ENCODE data around the gene LIPG.

DNA sequence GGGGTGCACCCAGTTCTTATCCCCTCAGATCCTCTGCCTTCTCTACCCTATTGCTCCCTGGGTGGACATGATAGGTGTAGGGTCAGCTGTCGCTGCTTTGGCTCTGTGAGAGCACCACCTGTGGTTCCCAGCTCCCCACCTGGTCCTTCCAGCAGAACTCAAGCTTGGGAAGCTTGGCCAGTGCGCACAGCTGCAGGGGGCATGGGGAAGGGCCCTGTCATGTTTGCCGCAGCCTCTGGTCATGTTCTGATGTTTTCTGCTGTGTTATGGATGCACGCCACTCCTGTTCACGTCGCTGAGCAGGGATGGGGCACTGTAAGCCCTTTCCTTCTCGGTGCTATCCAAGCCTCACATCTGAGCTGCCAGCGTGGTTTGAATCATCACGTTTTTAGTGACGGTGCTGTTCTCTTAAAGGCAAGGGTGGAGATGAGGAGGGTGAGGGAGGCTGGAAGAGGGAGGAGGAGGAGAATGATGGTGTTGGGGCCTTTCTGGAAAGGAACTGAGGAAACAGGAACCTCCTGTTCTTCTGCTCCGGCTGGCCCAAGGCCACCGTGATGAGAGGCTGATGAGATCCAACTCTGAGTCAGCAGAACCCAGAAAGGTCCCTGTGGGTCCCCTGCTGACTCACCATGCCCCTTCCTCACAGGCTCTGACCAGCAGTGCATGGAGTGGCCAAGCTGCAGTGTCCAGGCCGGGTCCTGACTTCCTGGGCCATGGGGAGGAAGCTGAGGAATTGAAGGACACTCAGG, 78.0 kb downstream of the LIPG start:
- TF ChIP-seq ARNTL (CRISPR knock-in tag; IDR thresholded peaks at IDR 0.05; ENCODE audit: borderline replicate concordance, low read depth) = no peak
- TF ChIP-seq TOX (CRISPR knock-in tag; IDR thresholded peaks at IDR 0.05; ENCODE audit: borderline replicate concordance) = no peak
- TF ChIP-seq, protein P1, sequence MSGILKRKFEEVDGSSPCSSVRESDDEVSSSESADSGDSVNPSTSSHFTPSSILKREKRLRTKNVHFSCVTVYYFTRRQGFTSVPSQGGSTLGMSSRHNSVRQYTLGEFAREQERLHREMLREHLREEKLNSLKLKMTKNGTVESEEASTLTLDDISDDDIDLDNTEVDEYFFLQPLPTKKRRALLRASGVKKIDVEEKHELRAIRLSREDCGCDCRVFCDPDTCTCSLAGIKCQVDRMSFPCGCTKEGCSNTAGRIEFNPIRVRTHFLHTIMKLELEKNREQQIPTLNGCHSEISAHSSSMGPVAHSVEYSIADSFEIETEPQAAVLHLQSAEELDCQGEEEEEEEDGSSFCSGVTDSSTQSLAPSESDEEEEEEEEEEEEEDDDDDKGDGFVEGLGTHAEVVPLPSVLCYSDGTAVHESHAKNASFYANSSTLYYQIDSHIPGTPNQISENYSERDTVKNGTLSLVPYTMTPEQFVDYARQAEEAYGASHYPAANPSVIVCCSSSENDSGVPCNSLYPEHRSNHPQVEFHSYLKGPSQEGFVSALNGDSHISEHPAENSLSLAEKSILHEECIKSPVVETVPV (CRISPR knock-in tag; IDR thresholded peaks at IDR 0.05) = no peak
- TF ChIP-seq ZNF70 (CRISPR knock-in tag; IDR thresholded peaks at IDR 0.05) = no peak
- TF ChIP-seq GLIS3 (CRISPR knock-in tag; IDR thresholded peaks at IDR 0.05) = no peak
- no peak for TF ChIP-seq ZFP30 (CRISPR knock-in tag; IDR thresholded peaks at IDR 0.05)
- TF ChIP-seq RARB (CRISPR knock-in tag; IDR thresholded peaks at IDR 0.05) = no peak
- no peak for TF ChIP-seq PATZ1 (CRISPR knock-in tag; IDR thresholded peaks at IDR 0.05; ENCODE audit: borderline replicate concordance)
- TF ChIP-seq, protein P2, sequence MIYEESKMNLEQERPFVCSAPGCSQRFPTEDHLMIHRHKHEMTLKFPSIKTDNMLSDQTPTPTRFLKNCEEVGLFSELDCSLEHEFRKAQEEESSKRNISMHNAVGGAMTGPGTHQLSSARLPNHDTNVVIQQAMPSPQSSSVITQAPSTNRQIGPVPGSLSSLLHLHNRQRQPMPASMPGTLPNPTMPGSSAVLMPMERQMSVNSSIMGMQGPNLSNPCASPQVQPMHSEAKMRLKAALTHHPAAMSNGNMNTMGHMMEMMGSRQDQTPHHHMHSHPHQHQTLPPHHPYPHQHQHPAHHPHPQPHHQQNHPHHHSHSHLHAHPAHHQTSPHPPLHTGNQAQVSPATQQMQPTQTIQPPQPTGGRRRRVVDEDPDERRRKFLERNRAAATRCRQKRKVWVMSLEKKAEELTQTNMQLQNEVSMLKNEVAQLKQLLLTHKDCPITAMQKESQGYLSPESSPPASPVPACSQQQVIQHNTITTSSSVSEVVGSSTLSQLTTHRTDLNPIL (CRISPR knock-in tag; IDR thresholded peaks at IDR 0.05; ENCODE audit: low read depth) = no peak
- TF ChIP-seq SNAI2 (CRISPR knock-in tag; IDR thresholded peaks at IDR 0.05) = no peak
- TF ChIP-seq BACH2 (CRISPR knock-in tag; IDR thresholded peaks at IDR 0.05; ENCODE audit: borderline replicate concordance) = no peak
- no peak for TF ChIP-seq POU6F1 (CRISPR knock-in tag; IDR thresholded peaks at IDR 0.05; ENCODE audit: borderline replicate concordance, low read depth)
- no peak for TF ChIP-seq TCF4 (CRISPR knock-in tag; IDR thresholded peaks at IDR 0.05; ENCODE audit: borderline replicate concordance)
- TF ChIP-seq OSR1 (CRISPR knock-in tag; IDR thresholded peaks at IDR 0.05) = no peak

Measured in SK-N-SH treated with all-trans-retinoic acid at 6 μM for 48 hours (cell line).